ENCODE measurements around the gene PTH2.

PTH2 gene

GRCh38 chr19:49443366-49444099, 20.3 kb upstream of the PTH2 start:
- H3F3A ChIP-seq (ENCODE audit: insufficient read depth, low read length), result peaks cover 6% of the 10 kb centered on the region; the same call in 1 of the 2 replicates

GRCh38 chr19:49442771-49443365, 19.6 kb upstream of the PTH2 start:
- no peaks in the 10 kb centered on the region for H3K79me2 ChIP-seq (ENCODE audit: low read length)
- no peaks in the 10 kb centered on the region for H3K36me3 ChIP-seq (replicated peaks; ENCODE audit: insufficient read depth, low read length)
- H3K27ac ChIP-seq (ENCODE audit: low read length), result no peak overlapping the region; the same call in 1 of the 2 replicates
- peak overlapping the region; percentile 62; the same call in 1 of the 2 replicates for H3K9ac ChIP-seq (ENCODE audit: low read length)
- H3K4me2 ChIP-seq (ENCODE audit: low read depth, low read length), result peak overlapping the region; percentile 90
- H3K4me1 ChIP-seq (ENCODE audit: low read length), result no peaks in the 10 kb centered on the region
- peak; percentile 57 for DNase-seq
- TF ChIP-seq EZH2 (optimal IDR thresholded peaks at IDR 0.05; ENCODE audit: low read depth, low read length) (no peak), EZH2phosphoT487 (IDR thresholded peaks at IDR 0.05; ENCODE audit: low read length) (no peak), CTCF (IDR thresholded peaks at IDR 0.05; ENCODE audit: low read length) (no peak)
- no peaks in the 10 kb centered on the region for H4K20me1 ChIP-seq (ENCODE audit: insufficient read depth, low read length)
- peaks cover 43% of the 10 kb centered on the region for H3K27me3 ChIP-seq (replicated peaks; ENCODE audit: insufficient read depth, low read length)
- H3K4me3 ChIP-seq (ENCODE audit: low read length), result peak overlapping the region; percentile 84
- no peaks in the 10 kb centered on the region for H3K9me3 ChIP-seq (replicated peaks; ENCODE audit: insufficient read depth, low read length)
- peak overlapping the region; percentile 99 for H2AFZ ChIP-seq (ENCODE audit: low read length)
- peaks cover 6% of the 10 kb centered on the region; the same call in 1 of the 2 replicates for H3F3A ChIP-seq (ENCODE audit: insufficient read depth, low read length)
- H3K9me2 ChIP-seq (replicated peaks; ENCODE audit: insufficient read depth, low read length), result no peaks in the 10 kb centered on the region

More at GRCh38 chr19:49443366-49444099, 20.3 kb upstream of the PTH2 start:
- Histone ChIP-seq H3K36me3 (replicated peaks; ENCODE audit: insufficient read depth, low read length) (no peaks in the 10 kb centered on the region), H3K4me1 (ENCODE audit: low read length) (no peaks in the 10 kb centered on the region), H3K4me2 (ENCODE audit: low read depth, low read length) (peak overlapping the region; percentile 90), H3K79me2 (ENCODE audit: low read length) (no peaks in the 10 kb centered on the region), H4K20me1 (ENCODE audit: insufficient read depth, low read length) (no peaks in the 10 kb centered on the region), H3K9me3 (replicated peaks; ENCODE audit: insufficient read depth, low read length) (no peaks in the 10 kb centered on the region), H2AFZ (ENCODE audit: low read length) (peak overlapping the region; percentile 99), H3K27me3 (replicated peaks; ENCODE audit: insufficient read depth, low read length) (peaks cover 36% of the 10 kb centered on the region), H3K9ac (ENCODE audit: low read length) (peak overlapping the region; percentile 62; the same call in 1 of the 2 replicates), H3K27ac (ENCODE audit: low read length) (peak overlapping the region; percentile 28; the same call in 1 of the 2 replicates), H3K9me2 (replicated peaks; ENCODE audit: insufficient read depth, low read length) (no peaks in the 10 kb centered on the region), H3K4me3 (ENCODE audit: low read length) (peak overlapping the region; percentile 84)
- peak; percentile 93 for DNase-seq
- TF ChIP-seq EZH2 (optimal IDR thresholded peaks at IDR 0.05; ENCODE audit: low read depth, low read length), result no peak
- TF ChIP-seq EZH2phosphoT487 (IDR thresholded peaks at IDR 0.05; ENCODE audit: low read length), result no peak
- peak; percentile 78 for TF ChIP-seq CTCF (IDR thresholded peaks at IDR 0.05; ENCODE audit: low read length)

GRCh38 chr19:49442354-49442753, 19.1 kb upstream of the PTH2 start:
- H3K4me3 ChIP-seq (ENCODE audit: low read length), result 0 out of 2 replicates have a peak overlapping the region, but pooled peaks have one; percentile 84
- H3K27me3 ChIP-seq (replicated peaks; ENCODE audit: insufficient read depth, low read length), result peaks cover 48% of the 10 kb centered on the region
- DNase-seq, result no peak
- H3K9me3 ChIP-seq (replicated peaks; ENCODE audit: insufficient read depth, low read length), result no peaks in the 10 kb centered on the region
- H3K4me2 ChIP-seq (ENCODE audit: low read depth, low read length), result peak overlapping the region; percentile 90; the same call in 1 of the 2 replicates
- H3K9ac ChIP-seq (ENCODE audit: low read length), result no peak overlapping the region
- no peaks in the 10 kb centered on the region for H4K20me1 ChIP-seq (ENCODE audit: insufficient read depth, low read length)
- no peaks in the 10 kb centered on the region for H3K36me3 ChIP-seq (replicated peaks; ENCODE audit: insufficient read depth, low read length)
- TF ChIP-seq EZH2phosphoT487 (IDR thresholded peaks at IDR 0.05; ENCODE audit: low read length) (no peak), EZH2 (optimal IDR thresholded peaks at IDR 0.05; ENCODE audit: low read depth, low read length) (no peak), CTCF (IDR thresholded peaks at IDR 0.05; ENCODE audit: low read length) (no peak)
- no peaks in the 10 kb centered on the region for H3K79me2 ChIP-seq (ENCODE audit: low read length)
- H3F3A ChIP-seq (ENCODE audit: insufficient read depth, low read length), result peaks cover 6% of the 10 kb centered on the region; the same call in 1 of the 2 replicates
- H3K27ac ChIP-seq (ENCODE audit: low read length), result no peak overlapping the region
- no peak overlapping the region for H2AFZ ChIP-seq (ENCODE audit: low read length)
- H3K9me2 ChIP-seq (replicated peaks; ENCODE audit: insufficient read depth, low read length), result no peaks in the 10 kb centered on the region
- H3K4me1 ChIP-seq (ENCODE audit: low read length), result no peaks in the 10 kb centered on the region

All from MM.1S (cell line).